GM23338 (cell line): ENCODE results near the gene NRG3. TPM values are rescaled to one million over a fixed set of nuclear protein-coding genes. Genes with fewer than 3 reads are reported as not detected.

Source experiments
- ATAC-seq: fragments of 200-7000 bp; cut with Tn5 transposase; 3 replicates; pipeline ENCODE4 v1.9.1; 2020
- DNase-seq: peaks from one replicate; pipeline ENCODE4 v3.0.0-alpha.2; 2015; ENCODE audit warnings: low spot score
- H2AFZ ChIP-seq: fragments of 200-600 bp; sonication (generic); 2 replicates; pipeline ENCODE4 v1.8.0; 2016; ENCODE audit warnings: antibody characterized with exemption, mild to moderate bottlenecking, moderate library complexity
- H3F3A ChIP-seq: fragments of 200-600 bp; sonication (generic); replicated peaks from 2 replicates; pipeline ENCODE4 v1.8.0; 2017; ENCODE audit warnings: antibody characterized with exemption, mixed run types, low read depth
- H3K27ac ChIP-seq: fragments of 200-600 bp; sonication (generic); 2 replicates; pipeline ENCODE4 v1.6.1; 2016; ENCODE audit warnings: low read depth
- H3K27me3 ChIP-seq: fragments of 200-600 bp; sonication (generic); 2 replicates; pipeline ENCODE4 v1.8.0; 2016; ENCODE audit warnings: mild to moderate bottlenecking, mixed run types, moderate library complexity; ENCODE audit not compliant: insufficient read depth
- H3K36me3 ChIP-seq: fragments of 200-600 bp; sonication (generic); 2 replicates; pipeline ENCODE4 v1.8.0; 2016; ENCODE audit warnings: mild to moderate bottlenecking; ENCODE audit not compliant: insufficient read depth
- H3K4me1 ChIP-seq: fragments of 200-600 bp; sonication (generic); 2 replicates; pipeline ENCODE4 v1.8.0; 2016; ENCODE audit warnings: mild to moderate bottlenecking, moderate library complexity; ENCODE audit not compliant: insufficient read depth
- H3K4me2 ChIP-seq: fragments of 200-600 bp; sonication (generic); 2 replicates; pipeline ENCODE4 v1.7.1; 2017; ENCODE audit warnings: mixed run types
- H3K4me3 ChIP-seq: fragments of 200-600 bp; sonication (generic); 2 replicates; pipeline ENCODE4 v1.6.1; 2016; ENCODE audit warnings: mixed run types
- H3K79me2 ChIP-seq: fragments of 200-600 bp; sonication (generic); replicated peaks from 2 replicates; pipeline ENCODE4 v1.8.0; 2017; ENCODE audit warnings: mild to moderate bottlenecking; ENCODE audit not compliant: insufficient read depth
- H3K9me2 ChIP-seq: fragments of 200-600 bp; sonication (generic); 2 replicates; pipeline ENCODE4 v1.8.0; 2017; ENCODE audit not compliant: insufficient read depth
- H4K20me1 ChIP-seq: fragments of 200-600 bp; sonication (generic); replicated peaks from 2 replicates; pipeline ENCODE4 v1.8.0; 2017; ENCODE audit warnings: mild to moderate bottlenecking; ENCODE audit not compliant: insufficient read depth
- H3K27ac Mint-ChIP-seq: 2 replicates; pipeline ENCODE4 v1.8.0; 2020; ENCODE audit warnings: inconsistent platforms, mild to moderate bottlenecking, moderate library complexity, mixed read lengths
- H3K27me3 Mint-ChIP-seq: 3 replicates; pipeline ENCODE4 v1.8.0; 2022; ENCODE audit warnings: low read depth, mild to moderate bottlenecking, moderate library complexity, mixed read lengths, inconsistent platforms; ENCODE audit not compliant: insufficient read depth, poor library complexity
- H3K36me3 Mint-ChIP-seq: 3 replicates; pipeline ENCODE4 v1.8.0; 2021; ENCODE audit warnings: low read depth, mild to moderate bottlenecking, inconsistent platforms, moderate library complexity, mixed read lengths
- H3K4me1 Mint-ChIP-seq: 3 replicates; pipeline ENCODE4 v1.8.0; 2020; ENCODE audit warnings: mild to moderate bottlenecking, inconsistent platforms, mixed read lengths
- H3K4me3 Mint-ChIP-seq: 3 replicates; pipeline ENCODE4 v1.8.0; 2021; ENCODE audit warnings: moderate library complexity, mild to moderate bottlenecking, inconsistent platforms, mixed read lengths
- H3K9me3 Mint-ChIP-seq: 3 replicates; pipeline ENCODE4 v1.8.0; 2020; ENCODE audit warnings: moderate library complexity, mild to moderate bottlenecking, inconsistent platforms, mixed read lengths
- CREB1 ChIP-seq: fragments of 250-450 bp; sonication (Bioruptor Pico); IDR thresholded peaks from 2 replicates; pipeline ENCODE4 v1.5.0; 2020; ENCODE audit warnings: low read depth, mild to moderate bottlenecking, moderate library complexity
- EZH2 ChIP-seq: fragments of 200-600 bp; sonication (generic); IDR thresholded peaks from one replicate; pipeline ENCODE4 v1.8.0; 2017; ENCODE audit warnings: antibody characterized with exemption, mild to moderate bottlenecking, low read depth; ENCODE audit not compliant: unreplicated experiment
- EZH2phosphoT487 ChIP-seq: fragments of 200-600 bp; sonication (generic); IDR thresholded peaks from one replicate; pipeline ENCODE4 v1.8.1; 2018; ENCODE audit warnings: antibody characterized with exemption; ENCODE audit not compliant: unreplicated experiment
- NANOG ChIP-seq: IDR thresholded peaks from 2 replicates; pipeline ENCODE4 v1.6.1; 2016; ENCODE audit warnings: antibody characterized with exemption, borderline replicate concordance
- POLR2AphosphoS5 ChIP-seq: IDR thresholded peaks from 2 replicates; pipeline ENCODE4 v1.6.1; 2016; ENCODE audit warnings: antibody characterized with exemption, low read depth
- STAT1 ChIP-seq: IDR thresholded peaks from one replicate; pipeline ENCODE4 v1.6.1; 2016; ENCODE audit warnings: antibody characterized with exemption; ENCODE audit not compliant: unreplicated experiment
- ZNF114 ChIP-seq: fragments of 250-450 bp; sonication (Bioruptor Pico); IDR thresholded peaks from 2 replicates; pipeline ENCODE4 v1.5.0; 2020; ENCODE audit warnings: mild to moderate bottlenecking, moderate library complexity
- ZNF331 ChIP-seq: fragments of 250-450 bp; sonication (Bioruptor Pico); IDR thresholded peaks from 2 replicates; pipeline ENCODE4 v1.5.0; 2020; ENCODE audit warnings: low read depth, mild to moderate bottlenecking, moderate library complexity
- ZNF462 ChIP-seq: fragments of 250-450 bp; sonication (Bioruptor Pico); IDR thresholded peaks from 2 replicates; pipeline ENCODE4 v1.5.0; 2020; ENCODE audit warnings: mild to moderate bottlenecking, moderate library complexity
- polyA plus RNA-seq: library from polyadenylated mRNA; unstranded; fragments of >200 nt; fragmentation: Nextera tagmentation; extraction: Ambion mirVana; gene quantifications from 2 replicates; pipeline ENCODE4 v1.2.1, GENCODE V29; 2016
- total RNA-seq: library from RNA; depleted of rRNA; stranded (reverse); fragments of >200 nt; shearing (Covaris generic); gene quantifications from 2 replicates; pipeline ENCODE4 v1.2.3, GENCODE V29; 2014
- TF ChIP-seq, protein P1 (sequence below), 2 experiments: fragments of 200-600 bp in 1 of 2; sonication (generic) in 1 of 2; conservative IDR thresholded peaks; 2 replicates each; pipeline versions ENCODE4 v1.5.1 to v1.6.1; 2016 to 2017; ENCODE audit warnings: antibody characterized with exemption in 2 of 2, low read depth in 2 of 2, mild to moderate bottlenecking in 2 of 2, moderate library complexity in 1 of 2

Gene NRG3
- total and polyA plus RNA-seq, 2 experiments from 2014 or later: 1.9 to 3.9 TPM

GRCh38 chr10:82277591-82277990 is 402.6 kb downstream of the NRG3 start:
- no peak for ATAC-seq
- Mint-ChIP-seq H3K27me3 (peaks cover 2% of the 10 kb centered on the region), H3K4me1 (no peaks in the 10 kb centered on the region), H3K9me3 (no peaks in the 10 kb centered on the region), H3K27ac (no peak overlapping the region), H3K36me3 (no peaks in the 10 kb centered on the region), H3K4me3 (no peak overlapping the region)
- Histone ChIP-seq H3F3A (no peaks in the 10 kb centered on the region), H2AFZ (no peak overlapping the region), H3K79me2 (no peaks in the 10 kb centered on the region), H3K36me3 (no peaks in the 10 kb centered on the region), H3K4me3 (no peak overlapping the region), H3K4me1 (no peaks in the 10 kb centered on the region), H3K9me2 (no peaks in the 10 kb centered on the region), H3K27ac (no peak overlapping the region), H3K4me2 (no peak overlapping the region), H3K27me3 (no peaks in the 10 kb centered on the region), H4K20me1 (no peaks in the 10 kb centered on the region)
- no peak for TF ChIP-seq ZNF462 (CRISPR knock-in tag)
- no peak for TF ChIP-seq NANOG
- no peak for DNase-seq

- no peaks in the 10 kb centered on the region for H3K9me3 Mint-ChIP-seq
- H3K27ac Mint-ChIP-seq: no peak overlapping the region
- no peak overlapping the region for H2AFZ ChIP-seq
- no peaks in the 10 kb centered on the region for H3F3A ChIP-seq
- no peak overlapping the region for H3K4me3 Mint-ChIP-seq
- no peaks in the 10 kb centered on the region for H3K36me3 ChIP-seq
- H3K27me3 Mint-ChIP-seq: peaks cover 2% of the 10 kb centered on the region
- H3K4me1 Mint-ChIP-seq: no peaks in the 10 kb centered on the region
- no peak overlapping the region for H3K4me3 ChIP-seq
- no peaks in the 10 kb centered on the region for H3K36me3 Mint-ChIP-seq
- H3K27ac ChIP-seq: no peak overlapping the region
- H3K27me3 ChIP-seq: no peaks in the 10 kb centered on the region
- H3K79me2 ChIP-seq: no peaks in the 10 kb centered on the region
- DNase-seq (no peak), ATAC-seq (no peak)
- H3K4me1 ChIP-seq: no peaks in the 10 kb centered on the region
- no peaks in the 10 kb centered on the region for H3K9me2 ChIP-seq
- H3K4me2 ChIP-seq: no peak overlapping the region
- no peaks in the 10 kb centered on the region for H4K20me1 ChIP-seq
- TF ChIP-seq EZH2phosphoT487 (no peak), EZH2 (no peak), STAT1 (no peak), POLR2AphosphoS5 (no peak), CREB1 (CRISPR knock-in tag) (no peak), NANOG (no peak), ZNF114 (no peak), ZNF331 (CRISPR knock-in tag) (no peak)
- TF ChIP-seq, protein P1, sequence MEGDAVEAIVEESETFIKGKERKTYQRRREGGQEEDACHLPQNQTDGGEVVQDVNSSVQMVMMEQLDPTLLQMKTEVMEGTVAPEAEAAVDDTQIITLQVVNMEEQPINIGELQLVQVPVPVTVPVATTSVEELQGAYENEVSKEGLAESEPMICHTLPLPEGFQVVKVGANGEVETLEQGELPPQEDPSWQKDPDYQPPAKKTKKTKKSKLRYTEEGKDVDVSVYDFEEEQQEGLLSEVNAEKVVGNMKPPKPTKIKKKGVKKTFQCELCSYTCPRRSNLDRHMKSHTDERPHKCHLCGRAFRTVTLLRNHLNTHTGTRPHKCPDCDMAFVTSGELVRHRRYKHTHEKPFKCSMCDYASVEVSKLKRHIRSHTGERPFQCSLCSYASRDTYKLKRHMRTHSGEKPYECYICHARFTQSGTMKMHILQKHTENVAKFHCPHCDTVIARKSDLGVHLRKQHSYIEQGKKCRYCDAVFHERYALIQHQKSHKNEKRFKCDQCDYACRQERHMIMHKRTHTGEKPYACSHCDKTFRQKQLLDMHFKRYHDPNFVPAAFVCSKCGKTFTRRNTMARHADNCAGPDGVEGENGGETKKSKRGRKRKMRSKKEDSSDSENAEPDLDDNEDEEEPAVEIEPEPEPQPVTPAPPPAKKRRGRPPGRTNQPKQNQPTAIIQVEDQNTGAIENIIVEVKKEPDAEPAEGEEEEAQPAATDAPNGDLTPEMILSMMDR (conservative IDR thresholded peaks at IDR 0.05; ENCODE audit: low read depth in 2 of 2): no peak
These were observed 403.6 kb downstream of the NRG3 start for GRCh38 chr10:82278401-82279182.
